Endothelial cell (in vitro differentiated cells): ENCODE results near the gene GUK1. TPM values are rescaled to one million over a fixed set of nuclear protein-coding genes. Genes with fewer than 3 reads are reported as not detected.

Experiments
- DNase-seq: peaks from one replicate; pipeline ENCODE4 v3.0.0; 2021; ENCODE audit warnings: low spot score
- H3K27ac Mint-ChIP-seq: one replicate; pipeline ENCODE4 v1.8.0; 2021; ENCODE audit warnings: mixed read lengths, inconsistent platforms; ENCODE audit not compliant: unreplicated experiment
- H3K27me3 Mint-ChIP-seq: one replicate; pipeline ENCODE4 v1.8.0; 2021; ENCODE audit warnings: mild to moderate bottlenecking, moderate library complexity, mixed read lengths, inconsistent platforms; ENCODE audit not compliant: unreplicated experiment
- H3K36me3 Mint-ChIP-seq: one replicate; pipeline ENCODE4 v1.8.0; 2021; ENCODE audit warnings: mild to moderate bottlenecking, low read depth, mixed read lengths, inconsistent platforms; ENCODE audit not compliant: unreplicated experiment
- H3K4me1 Mint-ChIP-seq: one replicate; pipeline ENCODE4 v1.8.0; 2021; ENCODE audit warnings: mild to moderate bottlenecking, mixed read lengths, inconsistent platforms; ENCODE audit not compliant: unreplicated experiment
- H3K4me3 Mint-ChIP-seq: one replicate; pipeline ENCODE4 v1.8.0; 2021; ENCODE audit warnings: mild to moderate bottlenecking, mixed read lengths, inconsistent platforms; ENCODE audit not compliant: unreplicated experiment
- H3K9me3 Mint-ChIP-seq: one replicate; pipeline ENCODE4 v1.8.0; 2021; ENCODE audit warnings: mixed read lengths, inconsistent platforms; ENCODE audit not compliant: unreplicated experiment
- CTCF ChIP-seq: fragments of 200-600 bp; sonication (generic); IDR thresholded peaks from one replicate; pipeline ENCODE4 v1.5.0; 2021; ENCODE audit warnings: antibody characterized with exemption; ENCODE audit not compliant: unreplicated experiment
- total RNA-seq: library from RNA; stranded (reverse); fragmentation: NEBNext Ultra II Directional; extraction: Animal tissue kit (Norgen Biotek cat#: 25700); gene quantifications from one replicate; pipeline ENCODE4 v1.2.1, GENCODE V29; 2021; ENCODE audit not compliant: unreplicated experiment

The GUK1 gene
- total RNA-seq, 1 donor from 2014 or later = 280 TPM

GRCh38 chr1:228100822-228101613 is 39.1 kb upstream of the GUK1 start:
- H3K36me3 Mint-ChIP-seq = peaks cover 20% of the 10 kb centered on the region
- peak overlapping the region; percentile 74 for H3K27ac Mint-ChIP-seq
- no peaks in the 10 kb centered on the region for H3K9me3 Mint-ChIP-seq
- no peak for TF ChIP-seq CTCF
- H3K4me1 Mint-ChIP-seq = peaks cover 9% of the 10 kb centered on the region
- no peak for DNase-seq
- H3K27me3 Mint-ChIP-seq = peaks cover 10% of the 10 kb centered on the region
- peak overlapping the region; percentile 85 for H3K4me3 Mint-ChIP-seq

GRCh38 chr1:228101614-228101993 is 38.5 kb upstream of the GUK1 start:
- peaks cover 9% of the 10 kb centered on the region for H3K4me1 Mint-ChIP-seq
- peak overlapping the region; percentile 74 for H3K27ac Mint-ChIP-seq
- no peak for DNase-seq
- peak overlapping the region; percentile 85 for H3K4me3 Mint-ChIP-seq
- peaks cover 20% of the 10 kb centered on the region for H3K36me3 Mint-ChIP-seq
- TF ChIP-seq CTCF = no peak
- peaks cover 10% of the 10 kb centered on the region for H3K27me3 Mint-ChIP-seq
- no peaks in the 10 kb centered on the region for H3K9me3 Mint-ChIP-seq

- Mint-ChIP-seq H3K9me3 (no peaks in the 10 kb centered on the region), H3K4me3 (peak overlapping the region; percentile 81), H3K27me3 (peaks cover 13% of the 10 kb centered on the region), H3K4me1 (peaks cover 9% of the 10 kb centered on the region), H3K27ac (no peak overlapping the region), H3K36me3 (peaks cover 24% of the 10 kb centered on the region)
- TF ChIP-seq CTCF = no peak
- DNase-seq = peak; percentile 62
These were observed 37.9 kb upstream of the GUK1 start for GRCh38 chr1:228101994-228102790.

- Mint-ChIP-seq H3K36me3 (peaks cover 21% of the 10 kb centered on the region), H3K9me3 (no peaks in the 10 kb centered on the region), H3K4me3 (peak within 1 kb of the TSS; percentile 92), H3K27ac (no peak within 1 kb of the TSS), H3K4me1 (peaks cover 9% of the 10 kb centered on the region), H3K27me3 (peaks cover 13% of the 10 kb centered on the region)
- peak; percentile 96 for DNase-seq
- no peak for TF ChIP-seq CTCF
These were observed 37.1 kb upstream of the GUK1 start, which contains the start of gene C1orf35 for GRCh38 chr1:228102791-228103620. TSS of gene C1orf35 (minus strand) at chr1:228103325. CDS start at chr1:228103227, 98 bp downstream.
